HL-60/S4 treated with phorbol 12-myristate 13-acetate at 8.2 ng/mL for 4 days and 3 days (cell line): ENCODE measurements around the gene CEBPZ.
"Not testable (repeated sequence)": the region's sequence is repeated elsewhere in the genome, so short reads cannot be mapped to it uniquely, and the experiment has no call there.

Experiments used
- in situ Hi-C: fragments of 300-500 bp; cut with MboI; formaldehyde crosslinking; loops from 2 replicates; pipeline ENCODE4 v1.15.0; 2022; ENCODE audit warnings: low sequenced_read_pairs

Gene CEBPZ

GRCh38 chr2:37219046-37219445, 12.3 kb downstream of the CEBPZ start:
- in situ Hi-C loops = no loop called here

DNA sequence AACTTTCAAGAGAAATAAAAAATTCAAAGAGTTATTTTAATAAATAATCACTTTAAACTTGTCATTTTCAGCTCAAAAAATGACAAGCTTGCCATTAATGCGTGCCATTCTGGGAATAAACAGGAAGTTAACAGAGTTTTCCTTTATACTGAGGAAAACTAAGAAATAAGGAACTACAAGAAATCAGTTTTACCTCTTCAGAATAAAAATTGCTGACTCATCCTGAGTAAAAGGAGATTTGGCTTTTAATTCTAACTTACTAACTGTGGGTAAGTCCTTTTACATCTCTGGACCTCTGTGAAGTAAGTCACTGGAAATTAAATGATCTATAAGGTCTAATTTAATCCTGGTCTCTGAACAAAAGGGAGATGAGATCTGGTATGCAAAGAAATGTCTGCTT, 16.1 kb downstream of the CEBPZ start:
- in situ Hi-C loops = no loop called here

DNA sequence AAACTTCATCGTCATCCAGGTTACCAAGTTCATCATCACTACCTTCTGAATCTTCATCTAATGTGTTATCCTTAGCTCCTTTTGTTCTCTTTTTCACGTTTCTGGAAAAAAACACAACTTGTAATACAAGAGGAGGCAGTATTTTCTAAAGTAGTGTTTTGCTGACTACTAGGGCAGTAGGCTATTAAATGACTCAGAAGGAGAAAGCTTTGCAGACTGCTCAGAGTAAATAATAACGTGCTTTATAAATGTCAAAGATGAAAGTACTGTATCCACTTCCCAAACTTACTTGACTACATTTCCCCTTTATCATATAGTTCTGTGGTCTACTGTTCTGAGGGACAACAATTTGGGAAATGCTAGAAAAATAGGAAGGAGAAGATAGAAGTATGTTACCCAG, 19.5 kb downstream of the CEBPZ start:
- in situ Hi-C loops = no loop called here

DNA sequence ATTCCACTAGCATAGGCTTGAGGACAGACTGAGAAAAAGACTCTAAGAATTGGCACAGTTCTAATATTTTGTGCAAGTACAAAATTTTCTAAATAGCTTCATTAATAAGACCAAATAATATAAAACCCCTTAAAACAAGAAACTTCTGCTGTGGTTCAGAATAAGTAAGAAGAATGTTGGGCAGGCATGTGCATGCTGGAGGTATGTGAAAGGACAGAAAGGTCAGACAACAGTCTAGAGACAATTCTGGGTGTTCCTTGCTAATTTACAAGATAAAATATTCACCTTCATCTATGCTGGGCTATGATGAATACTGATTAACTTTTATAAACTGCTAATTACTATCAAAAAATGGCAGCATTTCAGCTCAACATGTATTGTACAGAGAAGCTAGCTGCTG, 20.2 kb downstream of the CEBPZ start:
- in situ Hi-C loops = no loop called here

DNA sequence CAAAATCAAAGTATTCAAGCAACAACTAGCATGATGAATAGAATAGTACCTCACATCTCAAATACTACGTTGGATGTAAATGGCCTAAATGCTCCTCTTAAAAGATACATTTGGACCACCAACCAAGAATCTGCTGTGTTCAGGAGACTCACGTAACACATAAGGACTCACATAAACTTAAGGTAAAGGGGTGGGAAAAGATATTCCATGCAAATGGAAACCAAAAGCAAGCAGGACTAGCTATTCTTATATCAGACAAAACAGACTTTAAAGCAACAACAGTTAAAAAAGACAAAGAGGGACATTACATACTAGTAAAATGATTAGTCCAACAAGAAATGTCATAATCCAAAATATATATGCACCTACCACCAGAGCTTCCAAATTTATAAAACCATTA, 24.6 kb downstream of the CEBPZ start:
- in situ Hi-C loops = not testable (repeated sequence)

- in situ Hi-C loops = no loop called here
Observed at GRCh38 chr2:37205689-37206341, 25.6 kb downstream of the CEBPZ start.

DNA sequence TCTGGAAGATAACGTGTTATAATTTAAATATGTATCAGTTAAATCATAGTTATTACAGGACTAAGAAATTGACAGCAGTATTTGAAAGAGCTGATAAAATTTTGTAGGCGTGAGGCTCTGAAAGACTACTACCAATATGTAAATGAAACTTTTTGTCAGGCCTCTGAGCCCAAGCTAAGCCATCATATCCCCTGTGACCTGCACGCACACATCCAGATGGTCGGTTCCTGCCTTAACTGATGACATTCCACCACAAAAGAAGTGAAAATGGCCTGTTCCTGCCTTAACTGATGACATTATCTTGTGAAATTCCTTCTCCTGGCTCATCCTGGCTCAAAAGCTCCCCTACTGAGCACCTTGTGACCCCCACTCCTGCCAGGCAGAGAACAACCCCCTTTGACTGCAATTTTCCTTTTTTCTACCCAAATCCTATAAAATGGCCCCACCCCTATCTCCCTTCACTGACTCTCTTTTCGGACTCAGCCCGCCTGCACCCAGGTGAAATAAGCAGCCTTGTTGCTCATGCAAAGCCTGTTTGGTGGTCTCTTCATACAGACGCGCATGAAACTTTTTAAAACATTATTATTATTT, 26.2 kb downstream of the CEBPZ start:
- in situ Hi-C loops = not testable (repeated sequence)

GRCh38 chr2:37203708-37204107, 27.7 kb downstream of the CEBPZ start:
- in situ Hi-C loops = no loop called here

DNA sequence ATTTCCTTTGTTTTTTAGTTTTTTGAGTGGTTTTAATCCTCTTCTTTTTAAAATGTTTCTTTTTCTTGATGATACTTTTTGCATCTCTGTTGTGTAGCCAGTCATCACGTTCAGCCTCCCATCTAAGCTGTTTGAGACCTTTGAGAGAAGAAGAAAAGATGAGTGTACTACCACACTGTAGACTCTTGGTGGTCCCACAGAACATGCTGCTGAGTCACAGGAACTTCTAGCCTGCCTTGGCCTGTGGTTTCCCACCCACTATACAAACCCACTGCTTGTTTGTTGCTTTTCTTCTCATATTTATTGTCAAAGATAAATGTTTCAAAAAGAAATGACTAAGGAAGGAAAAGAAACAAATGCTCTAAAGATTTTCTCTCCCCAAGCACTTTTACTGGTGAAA, 29.6 kb downstream of the CEBPZ start:
- in situ Hi-C loops = no loop called here

GRCh38 chr2:37201208-37201607, 30.2 kb downstream of the CEBPZ start:
- in situ Hi-C loops = no loop called here

- in situ Hi-C loops = no loop called here
Observed at GRCh38 chr2:37198681-37199065, 32.7 kb downstream of the CEBPZ start.

DNA sequence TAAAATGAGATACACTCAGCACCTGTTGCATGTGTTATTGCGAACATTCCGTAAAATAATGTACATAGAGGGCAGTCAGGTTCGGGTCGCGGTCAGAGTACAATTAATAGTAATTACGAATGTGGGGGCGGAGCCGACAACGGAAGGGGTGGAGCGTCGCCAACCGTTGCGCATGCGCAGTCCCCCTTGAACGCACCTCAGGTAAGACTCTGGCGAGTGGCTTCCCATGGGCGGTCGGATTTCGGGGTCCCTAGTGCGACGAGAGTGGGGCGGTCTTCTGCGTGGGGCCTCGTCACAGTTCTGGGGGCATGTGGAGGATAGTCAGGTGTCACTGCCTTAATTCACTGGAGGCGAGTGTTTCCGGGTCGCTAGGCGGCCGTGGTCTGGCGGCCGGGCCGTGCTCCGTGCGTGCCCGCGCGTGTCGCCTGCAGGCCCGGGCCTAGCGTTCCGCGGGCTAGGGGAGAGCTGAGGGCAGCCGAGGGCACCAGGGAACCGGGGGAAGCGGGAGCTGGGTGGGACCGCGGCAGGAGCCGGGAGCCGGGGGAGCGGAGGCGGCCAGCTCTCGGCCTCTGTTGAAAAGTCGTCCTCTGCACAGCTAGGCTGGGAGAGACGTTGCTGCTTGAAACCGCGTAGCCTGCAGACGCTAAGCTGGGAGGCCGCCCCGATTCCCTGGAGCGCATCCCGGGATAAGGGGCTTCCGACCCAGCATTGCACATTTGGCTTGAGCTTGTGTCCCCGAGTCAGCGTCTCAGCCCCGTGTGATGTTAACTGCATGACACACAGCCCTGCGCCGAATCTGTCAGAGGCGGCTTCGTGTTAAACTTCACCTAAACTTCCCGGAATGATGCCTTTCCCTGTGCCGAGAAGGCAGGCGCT, 34.8 kb downstream of the CEBPZ start, which contains the start of gene CEBPZOS:
TSS of gene CEBPZOS (plus strand) at position 177 of the 876 bp plus-strand sequence. CDS start 3,209 bp downstream, outside the sequence.
- in situ Hi-C loops = no loop called here

DNA sequence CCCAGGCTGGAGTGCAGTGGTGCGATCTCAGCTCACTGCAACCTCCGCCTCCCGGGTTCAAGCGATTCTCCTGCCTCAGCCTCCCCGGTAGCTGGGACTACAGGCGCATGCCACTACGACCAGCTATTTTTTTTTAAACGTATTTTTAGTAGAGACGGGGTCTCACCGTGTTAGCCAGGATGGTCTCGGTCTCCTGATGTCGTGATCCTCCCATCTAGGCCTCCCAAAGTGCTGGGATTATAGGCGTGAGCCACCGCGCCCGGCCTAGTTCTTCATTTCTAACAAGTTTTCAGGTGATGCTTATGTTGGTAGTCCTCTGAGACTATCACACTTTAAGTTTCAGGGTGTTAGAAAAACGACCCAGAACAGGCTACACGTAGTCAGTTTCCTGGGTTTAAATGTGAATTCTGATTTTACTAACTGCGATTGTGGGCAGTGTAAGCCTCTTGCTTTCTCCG, 35.5 kb downstream of the CEBPZ start:
- in situ Hi-C loops = not testable (repeated sequence)

DNA sequence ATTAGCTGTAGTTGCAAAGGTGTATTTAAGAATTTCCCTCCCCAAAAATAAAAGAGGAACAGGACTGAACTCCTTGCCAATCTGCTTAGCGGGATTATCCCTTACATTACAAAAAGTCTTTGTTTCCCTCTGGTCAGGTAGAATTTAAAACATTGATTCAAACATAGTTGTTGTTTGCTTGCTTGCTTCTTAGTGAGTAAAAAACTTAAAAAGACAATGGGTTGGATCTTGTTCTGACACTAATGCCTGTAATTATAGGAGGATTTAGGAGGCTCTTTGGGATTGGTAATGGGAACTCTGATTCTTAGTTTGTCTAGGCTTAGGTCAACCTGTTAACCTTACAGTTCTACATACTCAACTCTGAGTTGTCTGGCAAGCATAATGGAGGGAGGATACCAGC, 38.8 kb downstream of the CEBPZ start:
- in situ Hi-C loops = no loop called here

DNA sequence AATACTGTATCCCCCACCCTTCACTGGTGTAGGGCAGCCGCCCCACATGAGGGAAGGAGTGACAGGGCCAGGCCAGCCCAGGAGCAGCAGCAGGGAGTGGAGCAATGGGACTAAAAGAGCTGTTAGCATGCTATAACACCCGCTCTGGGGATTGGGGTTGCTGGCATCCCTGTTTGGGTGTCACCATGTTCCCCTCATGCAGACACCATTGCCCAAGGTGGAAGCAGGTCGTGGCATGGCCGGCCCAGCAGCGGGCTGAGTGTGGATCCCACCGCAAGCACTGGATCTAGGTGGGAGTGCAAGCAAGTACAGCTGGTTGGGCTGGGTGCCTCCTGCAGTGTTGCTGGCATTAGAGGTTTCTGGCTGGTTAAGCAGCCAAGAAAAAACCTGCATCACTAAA, 39.6 kb downstream of the CEBPZ start:
- in situ Hi-C loops = no loop called here

- in situ Hi-C loops = no loop called here
Observed at GRCh38 chr2:37191253-37191652, 40.1 kb downstream of the CEBPZ start.

DNA sequence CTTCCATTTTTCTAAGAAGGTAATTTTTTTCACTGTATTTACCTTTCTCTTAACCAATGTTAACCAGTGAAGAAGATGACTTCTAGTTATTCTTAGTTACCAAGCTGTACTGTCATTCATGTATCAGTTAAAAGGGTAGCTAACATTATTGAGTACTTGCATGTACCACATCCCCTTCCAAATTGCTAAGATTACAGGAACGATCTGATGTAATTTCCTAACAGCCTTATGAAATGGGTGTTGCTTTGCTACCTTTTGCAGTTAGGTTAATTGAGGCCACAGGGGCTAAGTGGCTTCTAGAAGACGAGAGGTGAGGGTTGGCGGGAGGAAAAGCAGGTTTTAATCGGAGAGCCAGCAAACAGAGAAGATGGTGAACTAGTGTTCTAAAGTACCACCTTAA, 41.1 kb downstream of the CEBPZ start:
- in situ Hi-C loops = no loop called here

- in situ Hi-C loops = no loop called here
Observed at GRCh38 chr2:37189452-37190153, 41.8 kb downstream of the CEBPZ start.

- in situ Hi-C loops = no loop called here
Observed at GRCh38 chr2:37188570-37188969, 42.8 kb downstream of the CEBPZ start, which contains the start of gene SULT6B1. Gene SULT6B1 (minus strand): TSS chr2:37188670. CDS start chr2:37188640, 30 bp downstream.

DNA sequence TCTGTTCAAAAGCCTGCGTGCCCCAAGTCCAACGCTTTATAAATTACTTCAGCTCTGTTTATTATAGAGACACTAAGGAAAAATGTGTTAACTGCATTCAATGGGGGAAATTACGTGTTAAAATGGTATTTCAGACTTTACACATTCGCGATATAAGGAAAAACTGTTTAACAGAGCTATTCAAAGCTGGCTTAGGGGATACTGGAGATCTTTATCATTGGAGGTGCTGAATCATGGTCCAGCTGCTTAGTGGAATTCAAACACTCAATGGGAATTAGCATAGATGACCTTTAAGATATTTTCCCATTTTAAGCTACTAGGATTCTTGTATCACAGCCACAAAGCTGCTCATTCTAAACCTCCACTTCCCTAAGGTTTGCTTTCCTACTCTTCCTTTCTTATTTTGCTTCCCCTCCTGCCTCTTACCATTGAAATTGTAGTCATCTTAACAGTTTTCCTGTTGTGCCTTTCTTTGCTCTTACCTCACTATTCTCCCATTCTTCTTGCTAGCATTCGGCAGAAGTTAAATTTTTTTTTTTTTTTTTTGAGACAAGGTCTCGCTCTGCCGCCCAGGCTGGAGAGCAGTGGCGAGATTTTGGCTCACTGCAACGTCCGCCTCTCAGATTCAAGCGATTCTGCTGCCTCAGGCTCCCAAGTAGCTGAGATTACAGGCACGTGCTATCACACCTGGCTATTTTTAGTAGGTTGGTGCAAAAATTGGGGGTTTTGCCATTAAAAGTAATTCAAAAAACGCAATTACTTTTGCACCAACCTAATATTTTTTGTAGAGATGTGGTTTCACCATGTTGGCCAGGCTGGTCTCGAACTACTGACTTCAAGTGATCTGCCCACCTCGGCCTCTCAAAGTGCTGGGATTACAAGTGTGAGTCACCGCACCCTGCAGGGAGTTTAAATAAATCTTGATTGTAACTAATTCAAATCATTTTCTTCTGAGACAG, 49.4 kb downstream of the CEBPZ start:
- in situ Hi-C loops = no loop called here
